GM21619 (cell line): Measurements from ENCODE around the gene LRRC61.
"Not testable (repeated sequence)": the region's sequence is repeated elsewhere in the genome, so short reads cannot be mapped to it uniquely, and the experiment has no call there.

ENCODE experiments used
- ATAC-seq: cut with Tn5 transposase; IDR thresholded peaks from one replicate; pipeline ENCODE4 v1.9.1; 2021; ENCODE audit not compliant: unreplicated experiment

The LRRC61 gene

DNA sequence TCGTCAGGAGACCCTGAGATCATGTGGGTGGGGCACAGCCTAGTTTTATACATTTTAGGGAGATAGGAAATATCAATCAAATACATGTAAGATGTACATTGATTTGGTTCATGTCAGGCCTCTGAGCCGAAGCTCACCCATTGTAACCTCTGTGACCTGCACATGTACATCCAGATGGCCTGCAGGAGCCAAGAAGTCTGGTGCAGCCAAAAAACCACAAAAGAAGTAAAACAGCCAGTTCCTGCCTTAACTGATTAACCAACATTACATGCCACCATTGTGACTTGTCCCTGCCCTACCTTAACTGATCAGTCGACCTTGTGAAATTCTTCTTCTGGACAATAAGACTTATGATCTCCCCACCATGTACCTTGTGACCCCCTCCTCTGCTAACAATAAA lies 16.0 kb upstream of the LRRC61 start:
- ATAC-seq: no peak

DNA sequence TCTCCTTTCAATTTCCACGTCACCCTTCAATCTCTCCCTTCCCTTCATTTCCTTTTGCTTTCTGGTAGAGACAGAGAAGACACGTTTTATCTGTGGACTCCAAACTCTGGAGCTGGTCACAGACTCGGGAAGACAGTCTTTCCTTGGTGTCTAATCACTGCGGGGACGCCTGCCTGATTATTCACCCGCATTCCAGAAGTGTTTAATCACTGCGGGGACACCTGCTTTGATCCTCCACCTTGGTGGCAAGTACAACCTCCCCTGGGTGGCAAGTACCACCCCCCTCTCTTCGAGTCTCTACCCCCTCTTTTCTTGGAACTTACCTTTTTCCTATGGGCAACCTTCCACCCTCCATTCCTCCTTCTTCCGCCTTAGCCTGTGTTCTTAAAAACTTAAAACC lies 15.3 kb upstream of the LRRC61 start:
- ATAC-seq: no peak

DNA sequence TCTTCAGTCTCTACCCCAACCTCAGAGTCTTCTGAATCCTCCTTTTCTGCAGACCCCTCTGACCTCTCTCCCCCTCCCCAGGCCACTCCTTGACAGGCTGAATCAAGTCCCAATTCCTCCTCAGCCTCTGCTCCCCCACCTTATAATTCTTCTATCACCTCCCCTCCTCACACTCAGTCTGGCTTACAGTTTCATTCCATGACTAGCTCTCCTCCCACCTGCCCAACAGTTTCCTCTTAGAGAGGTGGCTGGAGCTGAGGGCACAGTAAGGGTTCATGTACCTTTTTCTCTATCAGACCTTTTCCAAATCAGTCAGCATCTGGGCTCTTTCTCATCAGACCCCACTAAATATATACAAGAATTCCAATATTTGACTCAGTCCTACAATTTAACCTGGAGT lies 14.6 kb upstream of the LRRC61 start:
- ATAC-seq: no peak

DNA sequence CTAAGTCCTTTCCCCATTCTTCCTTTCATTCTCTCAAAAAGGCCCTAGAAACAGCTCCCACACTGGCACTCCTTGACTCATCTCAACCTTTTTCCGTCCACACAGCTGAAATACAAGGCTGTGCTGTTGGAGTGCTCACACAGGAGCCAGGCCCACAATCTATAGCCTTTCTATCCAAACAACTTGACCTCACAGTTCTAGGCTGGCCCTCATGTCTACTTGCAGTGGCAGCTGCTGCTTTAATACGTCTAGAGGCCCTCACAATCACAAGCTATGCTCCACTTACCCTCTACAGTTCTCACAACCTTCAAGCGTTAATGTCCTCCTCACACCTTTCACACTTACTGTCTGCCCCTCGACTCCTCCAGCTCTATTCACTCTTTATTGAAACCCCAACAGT lies 12.0 kb upstream of the LRRC61 start:
- no peak for ATAC-seq

DNA sequence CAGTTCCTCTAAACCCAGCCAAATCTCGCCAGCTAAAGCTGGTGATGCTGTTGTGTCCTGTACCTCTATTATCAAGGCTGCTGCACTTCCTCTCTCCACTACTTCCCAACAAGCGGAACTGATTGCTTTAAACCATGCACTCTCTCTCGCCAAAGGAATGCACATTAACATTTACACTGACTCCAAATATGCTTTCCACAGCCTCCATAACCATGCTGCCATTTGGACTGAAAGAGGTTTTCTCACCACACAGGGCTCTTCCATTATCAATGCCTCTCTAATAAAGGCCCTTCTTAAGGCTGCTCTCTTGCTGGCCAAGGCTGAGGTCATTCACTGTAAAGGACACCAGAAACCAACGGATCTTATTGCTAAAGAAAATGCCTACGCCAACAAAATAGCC lies 11.4 kb upstream of the LRRC61 start:
- no peak for ATAC-seq

DNA sequence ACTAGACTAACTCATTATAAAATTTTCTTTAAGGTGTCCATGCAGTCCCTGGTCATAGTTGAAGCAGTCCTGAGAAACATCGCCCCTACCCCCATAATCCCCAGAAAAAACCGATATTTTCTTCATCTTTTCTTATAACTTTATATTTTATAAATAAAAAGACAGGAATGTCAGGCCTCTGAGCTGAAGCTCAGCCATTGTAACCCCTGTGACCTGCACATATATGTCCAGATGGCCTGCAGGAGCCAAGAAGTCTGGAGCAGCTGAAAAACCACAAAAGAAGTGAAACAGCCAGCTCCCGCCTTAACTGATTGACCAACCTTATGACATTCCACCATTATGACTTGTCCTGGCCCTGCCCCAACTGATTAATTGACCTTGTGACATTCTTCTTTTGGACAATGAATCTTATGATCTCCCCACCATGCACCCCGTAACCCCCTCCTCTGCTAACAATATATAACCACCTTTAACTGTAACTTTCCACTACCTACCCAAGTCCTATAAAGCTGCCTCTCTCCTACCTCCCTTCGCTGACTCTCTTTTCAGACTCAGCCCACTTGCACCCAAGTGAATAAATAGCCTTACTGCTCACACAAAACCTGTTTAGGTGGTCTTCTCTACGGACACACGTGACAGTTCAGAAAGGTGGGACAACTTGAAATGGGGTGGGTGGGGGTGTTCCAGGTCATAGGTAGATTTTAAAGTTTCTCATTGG lies 10.3 kb upstream of the LRRC61 start:
- ATAC-seq: not testable (repeated sequence)

DNA sequence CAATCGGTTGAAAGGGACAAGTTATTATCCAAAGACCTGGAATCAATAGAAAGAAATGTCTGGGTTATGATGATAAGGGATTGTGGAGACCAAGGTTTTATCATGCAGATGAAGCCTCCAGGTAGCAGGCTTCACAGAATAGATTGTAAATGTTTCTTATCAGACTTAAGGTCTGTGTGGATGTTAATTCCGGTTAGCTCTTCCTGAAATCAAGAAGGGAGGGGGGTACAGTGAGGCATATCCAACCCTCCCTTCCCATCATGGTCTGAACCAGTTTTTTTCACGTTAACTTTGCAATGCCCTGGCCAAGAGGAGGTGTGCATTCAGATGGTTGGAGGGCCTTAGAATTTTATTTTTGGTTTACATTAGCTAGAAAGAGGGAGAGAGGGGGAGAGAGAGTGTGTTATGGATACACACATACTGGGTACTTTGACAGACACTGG lies 9.8 kb upstream of the LRRC61 start:
- ATAC-seq: no peak

DNA sequence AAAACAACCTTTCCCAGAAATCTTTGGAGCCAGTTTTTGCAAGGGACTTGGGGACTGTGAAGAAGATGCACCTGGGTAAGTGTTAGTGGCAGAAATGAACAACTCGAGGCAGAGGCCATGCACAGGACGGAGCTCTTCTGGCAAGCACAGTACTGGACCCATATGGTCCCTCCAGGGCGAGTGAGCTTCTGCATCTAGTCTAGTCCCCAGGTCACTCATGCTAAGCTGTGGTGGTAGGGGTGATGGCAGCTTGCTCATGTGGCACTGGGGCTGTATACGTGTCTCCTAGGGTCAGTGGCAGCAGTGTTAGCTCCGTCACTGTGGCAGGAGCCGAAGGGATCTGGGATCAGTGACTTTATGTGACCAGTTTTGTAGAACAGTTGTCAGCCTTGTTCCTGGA lies 9.3 kb upstream of the LRRC61 start:
- ATAC-seq: no peak

DNA sequence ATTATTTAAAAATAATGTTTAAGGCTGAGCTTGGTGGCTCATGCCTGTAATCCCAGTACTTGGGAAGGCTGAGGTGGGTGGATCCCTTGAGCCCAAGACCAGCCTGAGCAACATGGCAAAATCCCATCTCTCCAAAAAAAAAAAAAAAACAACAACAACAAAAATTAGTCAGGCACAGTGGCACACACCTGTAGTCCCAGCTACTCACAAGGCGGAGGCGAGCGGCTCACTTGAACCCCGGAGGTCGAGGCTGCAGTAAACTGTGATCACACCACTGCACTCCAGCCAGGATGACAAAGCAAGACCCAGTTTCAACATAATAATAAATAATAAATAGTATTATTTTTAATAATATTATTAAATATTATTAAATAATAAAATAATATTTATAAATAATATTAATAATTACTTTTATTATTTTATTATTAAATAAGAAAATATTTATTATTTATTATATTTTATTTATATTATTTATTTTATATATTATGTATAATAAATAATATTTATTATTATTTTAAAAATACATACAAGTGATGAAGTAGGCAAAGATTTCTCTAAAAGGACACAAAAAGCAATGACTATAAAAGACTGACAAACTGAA lies 8.4 kb upstream of the LRRC61 start:
- ATAC-seq: no peak

DNA sequence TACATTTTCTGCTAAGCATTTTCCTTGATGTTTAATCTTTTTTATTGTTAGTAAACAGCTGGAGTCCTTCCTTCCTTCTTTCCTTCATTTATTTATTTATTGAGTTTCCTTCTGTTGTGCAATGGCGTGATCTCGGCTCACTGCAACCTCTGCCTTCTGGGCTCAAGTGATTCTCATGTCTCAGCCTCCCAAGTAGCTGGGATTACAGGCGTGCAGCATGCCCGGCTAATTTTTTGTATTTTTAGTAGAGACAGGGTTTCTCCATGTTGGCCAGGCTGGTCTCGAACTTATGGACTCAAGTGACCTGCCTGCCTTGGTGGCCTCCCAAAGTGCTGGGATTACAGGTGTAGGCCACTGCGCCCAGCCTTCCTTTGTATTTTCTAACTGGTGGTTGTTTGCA lies 6.2 kb upstream of the LRRC61 start:
- ATAC-seq: not testable (repeated sequence)

DNA sequence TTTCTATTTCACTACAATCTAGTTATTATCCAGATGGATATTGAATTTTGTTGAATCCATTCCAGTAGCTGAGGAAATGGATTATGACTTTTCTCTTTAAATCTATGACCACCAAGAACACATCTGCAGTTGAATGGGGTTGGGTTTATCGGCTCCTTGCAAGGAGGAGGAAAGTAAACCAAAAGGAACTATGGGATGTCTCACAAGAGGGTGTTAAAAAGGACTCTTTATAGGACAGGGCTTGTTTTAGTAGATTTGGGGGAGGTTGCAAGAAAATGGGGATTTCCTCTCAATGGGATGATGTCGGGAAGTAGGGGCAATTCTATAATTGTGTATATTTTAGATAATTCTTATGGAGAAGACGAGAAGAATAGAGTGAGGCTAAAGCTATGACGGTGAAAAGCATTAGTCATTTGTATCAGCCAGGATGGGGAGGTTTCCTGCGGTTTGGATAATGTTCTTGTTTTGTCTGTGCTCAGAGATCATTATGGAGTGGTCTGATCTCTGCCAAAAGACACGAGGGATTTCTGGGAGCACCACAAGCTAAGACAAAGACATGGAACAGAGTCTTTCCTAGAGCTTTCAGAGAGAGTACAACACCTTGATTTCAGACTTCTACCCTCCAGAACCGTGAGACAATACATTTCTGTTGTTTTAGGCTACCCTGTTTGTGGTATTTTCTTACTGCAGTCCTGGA lies 5.3 kb upstream of the LRRC61 start:
- ATAC-seq: no peak

DNA sequence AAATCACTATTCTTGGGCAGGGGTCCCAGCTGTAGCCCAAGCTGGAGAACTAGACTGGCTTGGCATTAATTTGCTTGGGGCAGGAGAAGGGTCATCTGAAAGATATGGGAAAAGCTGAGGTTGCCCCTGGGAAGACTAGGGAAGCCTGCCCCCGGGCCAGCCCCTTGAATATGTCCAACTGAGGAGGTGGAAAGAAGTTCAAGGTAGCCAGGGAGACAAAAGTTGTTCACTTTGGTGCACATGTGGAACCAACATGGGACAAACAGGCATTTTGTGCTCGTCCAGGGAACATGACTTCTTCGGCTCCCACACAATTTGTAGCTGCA lies 1.4 kb upstream of the LRRC61 start:
- ATAC-seq: no peak

DNA sequence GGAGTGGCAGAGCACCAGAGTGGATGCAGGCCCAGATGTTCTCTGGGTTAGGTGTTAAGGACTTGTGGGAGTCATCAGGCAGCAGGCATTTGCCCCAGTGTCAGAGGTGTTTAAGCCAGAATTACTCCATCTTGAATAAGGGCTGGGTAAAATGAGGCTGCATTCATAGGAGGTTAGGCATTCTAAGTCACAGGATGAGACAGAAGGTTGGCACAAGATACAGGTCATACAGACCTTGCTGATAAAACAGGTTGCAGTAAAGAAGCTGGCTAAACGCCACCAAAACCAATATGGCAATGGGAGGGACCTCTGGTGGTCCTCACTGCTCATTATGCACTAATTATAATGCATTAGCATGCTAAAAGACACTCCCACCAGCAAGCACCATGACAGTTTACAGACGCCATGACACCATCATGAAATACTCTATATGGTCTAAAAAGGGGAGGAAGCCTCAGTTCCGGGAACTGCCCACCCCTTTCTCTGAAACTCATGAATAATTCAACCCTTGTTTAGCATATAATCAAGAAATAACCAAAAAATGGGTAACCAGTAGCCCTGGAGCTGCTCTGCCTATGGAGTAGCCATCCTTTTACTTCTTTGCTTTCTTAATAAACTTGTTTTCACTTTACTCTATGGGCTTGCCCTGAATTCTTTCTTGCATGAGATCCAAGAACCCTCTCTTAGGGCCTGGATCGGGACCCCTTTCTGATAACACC lies 882 bp upstream of the LRRC61 start:
- ATAC-seq: peak; percentile 23

DNA sequence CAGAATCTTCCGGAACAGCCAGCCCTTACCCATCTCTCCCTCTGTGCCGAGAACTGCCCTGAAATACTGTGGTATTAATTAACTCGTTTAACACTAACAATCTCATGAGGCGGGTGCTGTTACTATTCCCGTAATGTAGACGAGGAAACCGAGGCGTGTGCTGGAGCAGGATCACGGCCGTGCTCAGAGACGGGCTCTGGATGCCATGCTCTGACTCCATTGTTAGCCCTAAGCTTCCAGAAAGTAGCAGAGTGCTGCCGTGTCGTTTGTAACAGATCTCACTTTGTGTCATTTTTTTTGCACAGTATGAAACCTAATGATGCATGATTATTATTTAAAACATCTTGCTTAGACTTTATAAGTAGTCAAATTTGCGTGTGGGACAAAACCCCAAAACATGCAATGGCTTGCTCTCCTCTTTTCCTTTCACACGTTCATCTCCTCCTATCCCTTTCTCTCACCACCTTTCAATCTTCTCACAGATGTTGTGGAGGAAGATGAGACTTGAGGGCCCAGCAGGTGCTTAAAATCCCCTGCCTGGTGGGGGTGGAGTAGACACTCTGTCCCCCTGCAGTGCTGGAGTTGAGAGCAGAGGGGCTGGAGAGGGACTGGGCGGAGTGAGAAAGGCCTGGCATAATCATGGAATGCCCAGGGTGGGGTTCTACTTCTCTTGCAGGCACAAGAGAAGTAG lies 672 bp downstream of the LRRC61 start:
- ATAC-seq: no peak

DNA sequence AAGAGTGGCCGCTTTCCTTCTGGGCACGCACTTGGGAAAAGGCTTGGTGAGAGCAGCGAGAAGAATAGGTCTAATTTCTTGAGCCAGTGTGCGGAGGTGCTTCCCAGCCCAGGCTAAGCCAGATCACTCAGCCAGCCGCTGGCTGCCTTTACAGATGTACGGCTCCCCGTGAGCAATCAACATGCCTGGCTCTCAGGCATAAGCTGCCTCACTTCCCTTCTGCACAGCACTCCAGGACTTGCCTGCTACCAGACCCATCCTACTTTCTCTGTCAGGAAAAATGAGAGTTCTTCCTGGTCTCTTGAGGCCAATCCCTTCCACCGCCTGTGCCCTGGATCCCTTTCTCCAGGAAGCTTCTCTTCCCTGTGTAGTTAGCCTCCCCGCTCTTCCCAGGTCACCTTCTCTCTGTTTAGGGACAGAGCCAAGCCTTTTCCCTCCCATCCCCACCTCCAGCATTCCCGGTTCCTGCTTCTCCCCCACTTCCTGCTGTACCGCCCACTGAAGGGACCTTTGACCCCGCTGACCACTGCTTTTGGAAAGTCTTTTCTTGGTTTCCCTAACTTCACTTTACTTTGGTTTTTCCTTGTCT lies 1.3 kb downstream of the LRRC61 start:
- ATAC-seq: no peak

DNA sequence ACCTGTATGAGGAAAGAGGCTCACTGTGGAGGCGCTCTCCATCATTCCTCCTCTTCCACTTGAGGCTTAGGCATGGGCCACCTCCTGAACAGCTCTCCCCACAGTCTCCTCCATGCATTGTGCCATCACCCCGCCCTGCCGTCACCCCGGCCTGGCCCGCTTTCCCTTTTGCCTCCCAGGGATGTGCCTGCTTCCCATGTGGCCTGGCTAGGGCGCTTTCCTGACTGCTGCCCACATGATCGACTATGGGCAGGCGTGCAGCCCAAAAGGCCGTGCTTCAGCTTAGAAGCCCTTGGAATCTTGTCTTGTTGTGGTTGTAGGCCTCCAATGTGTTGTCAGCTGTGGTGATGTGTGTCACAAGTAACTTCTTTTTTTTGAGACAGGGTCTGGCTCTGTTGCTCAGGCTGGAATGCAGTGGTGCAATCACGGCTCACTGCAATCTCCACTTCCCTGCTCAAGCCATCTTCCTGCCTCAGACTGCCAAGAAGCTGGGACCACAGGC lies 2.0 kb downstream of the LRRC61 start:
- no peak for ATAC-seq

DNA sequence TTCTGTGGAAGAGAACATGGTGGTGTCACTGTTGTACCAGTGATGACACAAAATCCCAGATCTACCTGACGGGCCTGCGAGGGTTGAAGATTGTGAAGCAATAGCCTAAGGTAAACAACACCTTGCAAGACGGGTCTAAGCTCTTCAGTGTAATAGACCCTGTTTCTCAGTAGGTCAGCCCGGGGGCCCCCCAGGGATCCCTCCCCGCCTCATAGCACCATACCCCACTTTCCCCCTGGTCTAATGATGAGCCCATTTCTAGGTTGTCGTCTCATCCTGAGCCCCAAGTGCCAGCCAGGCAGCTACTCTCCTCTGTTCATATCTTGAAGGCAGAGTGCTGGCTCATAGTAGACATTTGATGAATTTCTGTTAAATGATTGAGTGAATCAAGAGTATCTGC lies 2.7 kb downstream of the LRRC61 start:
- ATAC-seq: no peak

DNA sequence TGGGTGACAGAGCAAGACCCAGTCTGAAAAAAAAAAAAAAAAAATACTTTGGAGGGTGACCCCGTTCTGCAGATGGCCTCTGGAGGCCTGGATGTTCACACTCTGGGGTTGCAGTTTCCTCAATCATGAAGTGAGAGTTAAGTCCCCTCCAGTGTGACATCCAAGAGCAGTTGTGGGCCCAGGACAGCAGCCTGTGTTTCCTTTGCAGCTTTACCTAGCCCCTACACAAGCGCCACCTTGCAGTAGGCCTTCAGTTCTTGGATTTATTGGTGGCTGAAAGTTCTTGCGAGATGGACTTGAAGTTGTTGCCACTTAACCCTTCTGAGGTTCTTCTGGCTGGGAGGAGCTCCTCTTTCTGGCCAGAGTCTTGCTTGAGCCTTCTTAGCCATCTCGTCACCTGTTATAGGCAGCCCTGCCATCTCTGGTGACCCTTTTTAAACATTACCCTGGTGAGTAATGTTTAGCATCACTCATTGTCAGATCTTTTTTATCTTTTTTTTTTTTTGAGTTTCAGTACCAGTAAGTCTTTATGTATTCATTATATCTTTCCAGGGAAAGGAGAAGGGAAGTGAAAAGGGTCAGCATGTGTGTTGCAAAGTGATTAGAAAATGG lies 3.6 kb downstream of the LRRC61 start:
- no peak for ATAC-seq

DNA sequence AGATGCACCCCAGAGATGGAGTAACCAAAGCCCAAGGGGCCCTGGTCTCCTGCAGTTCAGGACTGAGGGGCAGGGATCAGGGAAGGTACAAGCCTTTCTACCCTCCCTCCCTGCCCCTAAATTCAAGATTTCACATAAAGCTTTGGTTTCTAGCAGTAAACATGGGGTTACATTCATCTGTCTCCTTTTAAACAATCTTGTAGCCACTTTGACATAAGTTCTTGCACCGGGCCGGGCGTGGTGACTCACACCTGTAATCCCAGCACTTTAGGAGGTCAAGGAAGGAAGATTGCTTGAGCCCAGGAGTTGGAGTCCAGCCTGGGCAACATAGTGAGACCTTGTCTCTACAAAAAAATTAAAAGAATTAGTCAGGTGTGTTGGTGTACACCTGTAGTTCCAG lies 4.2 kb downstream of the LRRC61 start:
- no peak for ATAC-seq
